WTC11 (cell line): Measurements from ENCODE around the gene TMEM130. TPM values are rescaled to one million over a fixed set of nuclear protein-coding genes. Genes with fewer than 3 reads are reported as not detected.

Source experiments
- ATAC-seq: fragments of 200-7000 bp; cut with Tn5 transposase; 2 replicates; pipeline ENCODE4 v1.10.0; 2021; ENCODE audit warnings: mild to moderate bottlenecking, moderate library complexity
- CTCF ChIA-PET: fragments of 300-600 bp; sonication (Branson Sonifier 250); formaldehyde crosslinking; loops from one replicate; lab custom pipeline; 2021; ENCODE audit warnings: antibody characterized with exemption; lab: Charles Lee
- POLR2A ChIA-PET: fragments of 350-600 bp; sonication (Branson Sonifier 250); formaldehyde crosslinking; loops from one replicate; lab custom pipeline; 2021; ENCODE audit warnings: antibody characterized with exemption; lab: Charles Lee
- DNase-seq: peaks from one replicate; pipeline ENCODE4 v3.0.0; 2021; ENCODE audit warnings: low spot score
- H3K27ac Mint-ChIP-seq: 2 replicates; pipeline ENCODE4 v1.8.0; 2021; ENCODE audit warnings: mixed read lengths
- H3K27me3 Mint-ChIP-seq: 2 replicates; pipeline ENCODE4 v1.8.0; 2021; ENCODE audit warnings: low read depth, mild to moderate bottlenecking, moderate library complexity, mixed read lengths
- H3K36me3 Mint-ChIP-seq: 2 replicates; pipeline ENCODE4 v1.8.0; 2021; ENCODE audit warnings: mixed read lengths
- H3K4me1 Mint-ChIP-seq: 2 replicates; pipeline ENCODE4 v1.8.0; 2022; ENCODE audit warnings: mixed read lengths
- H3K4me3 Mint-ChIP-seq: 2 replicates; pipeline ENCODE4 v1.8.0; 2021; ENCODE audit warnings: mild to moderate bottlenecking, moderate library complexity, mixed read lengths
- H3K9me3 Mint-ChIP-seq: 2 replicates; pipeline ENCODE4 v1.8.0; 2021; ENCODE audit warnings: mixed read lengths
- ATF2 ChIP-seq: sonication (generic); formaldehyde crosslinking; IDR thresholded peaks from 2 replicates; pipeline ENCODE4 v1.8.1; 2022; ENCODE audit warnings: low read depth, missing genetic modification reagents, borderline replicate concordance
- ATF6 ChIP-seq: sonication (generic); formaldehyde crosslinking; IDR thresholded peaks from 2 replicates; pipeline ENCODE4 v1.8.1; 2023; ENCODE audit warnings: mild to moderate bottlenecking, missing genetic modification reagents
- CBFB ChIP-seq: sonication (generic); formaldehyde crosslinking; IDR thresholded peaks from 2 replicates; pipeline ENCODE4 v1.8.1; 2022; ENCODE audit warnings: mild to moderate bottlenecking, low read depth, missing genetic modification reagents
- CREB1 ChIP-seq: sonication (generic); formaldehyde crosslinking; IDR thresholded peaks from 2 replicates; pipeline ENCODE4 v1.8.0; 2023; ENCODE audit warnings: mild to moderate bottlenecking, missing genetic modification reagents
- CREM ChIP-seq: sonication (generic); formaldehyde crosslinking; IDR thresholded peaks from 2 replicates; pipeline ENCODE4 v1.8.1; 2022; ENCODE audit warnings: mild to moderate bottlenecking, missing genetic modification reagents, moderate library complexity
- CTCF ChIP-seq: fragments of 200-600 bp; IDR thresholded peaks from 2 replicates; pipeline ENCODE4 v1.8.0; 2022; ENCODE audit warnings: antibody characterized with exemption
- E2F5 ChIP-seq: sonication (generic); formaldehyde crosslinking; IDR thresholded peaks from 2 replicates; pipeline ENCODE4 v1.8.1; 2022; ENCODE audit warnings: mild to moderate bottlenecking, moderate library complexity, missing genetic modification reagents
- EMX1 ChIP-seq: fragments of 250-450 bp; sonication (Bioruptor Pico); IDR thresholded peaks from 2 replicates; pipeline ENCODE4 v1.8.0; 2021; ENCODE audit warnings: mild to moderate bottlenecking
- FOXP1 ChIP-seq: sonication (generic); formaldehyde crosslinking; IDR thresholded peaks from 2 replicates; pipeline ENCODE4 v1.8.0; 2022; ENCODE audit warnings: missing genetic modification reagents, mild to moderate bottlenecking, moderate library complexity, borderline replicate concordance
- HMGXB4 ChIP-seq: sonication (generic); formaldehyde crosslinking; IDR thresholded peaks from 2 replicates; pipeline ENCODE4 v1.8.1; 2023; ENCODE audit warnings: mild to moderate bottlenecking, moderate library complexity, missing genetic modification reagents
- IRF2 ChIP-seq: sonication (generic); formaldehyde crosslinking; IDR thresholded peaks from 2 replicates; pipeline ENCODE4 v1.8.0; 2022; ENCODE audit warnings: low read depth, missing genetic modification reagents, borderline replicate concordance
- MYBL2 ChIP-seq: sonication (generic); formaldehyde crosslinking; IDR thresholded peaks from 2 replicates; pipeline ENCODE4 v1.8.1; 2023; ENCODE audit warnings: mild to moderate bottlenecking, moderate library complexity, missing genetic modification reagents
- NFATC4 ChIP-seq: fragments of 250-450 bp; sonication (Bioruptor Pico); IDR thresholded peaks from 2 replicates; pipeline ENCODE4 v1.9.0; 2021; ENCODE audit warnings: mild to moderate bottlenecking
- NFE2L1 ChIP-seq: sonication (generic); formaldehyde crosslinking; IDR thresholded peaks from 2 replicates; pipeline ENCODE4 v1.8.1; 2023; ENCODE audit warnings: missing genetic modification reagents
- NFYB ChIP-seq: sonication (generic); formaldehyde crosslinking; conservative IDR thresholded peaks from 2 replicates; pipeline ENCODE4 v1.8.0; 2022; ENCODE audit warnings: low read depth, missing genetic modification reagents
- NR1H2 ChIP-seq: sonication (generic); formaldehyde crosslinking; IDR thresholded peaks from 2 replicates; pipeline ENCODE4 v1.9.0; 2021; ENCODE audit warnings: mild to moderate bottlenecking, moderate library complexity, missing genetic modification reagents
- PRRX2 ChIP-seq: fragments of 250-450 bp; sonication (Bioruptor Pico); IDR thresholded peaks from 2 replicates; pipeline ENCODE4 v1.8.0; 2021; ENCODE audit warnings: mild to moderate bottlenecking
- RELA ChIP-seq: sonication (generic); formaldehyde crosslinking; IDR thresholded peaks from 2 replicates; pipeline ENCODE4 v1.8.1; 2022; ENCODE audit warnings: missing genetic modification reagents, mild to moderate bottlenecking, borderline replicate concordance
- RORB ChIP-seq: fragments of 250-450 bp; sonication (Bioruptor Pico); IDR thresholded peaks from 2 replicates; pipeline ENCODE4 v1.9.0; 2021; ENCODE audit warnings: mild to moderate bottlenecking
- SOX15 ChIP-seq: fragments of 250-450 bp; sonication (Bioruptor Pico); IDR thresholded peaks from 2 replicates; pipeline ENCODE4 v1.9.0; 2021; ENCODE audit warnings: mild to moderate bottlenecking
- TEAD1 ChIP-seq: sonication (generic); formaldehyde crosslinking; IDR thresholded peaks from 2 replicates; pipeline ENCODE4 v1.8.0; 2022; ENCODE audit warnings: mild to moderate bottlenecking, missing genetic modification reagents
- TEAD4 ChIP-seq: sonication (generic); formaldehyde crosslinking; IDR thresholded peaks from 2 replicates; pipeline ENCODE4 v1.8.0; 2022; ENCODE audit warnings: mild to moderate bottlenecking, missing genetic modification reagents
- USF1 ChIP-seq: sonication (generic); formaldehyde crosslinking; IDR thresholded peaks from 2 replicates; pipeline ENCODE4 v1.8.0; 2022; ENCODE audit warnings: mild to moderate bottlenecking, missing genetic modification reagents
- ZBTB21 ChIP-seq: sonication (generic); formaldehyde crosslinking; IDR thresholded peaks from 2 replicates; pipeline ENCODE4 v1.8.1; 2023; ENCODE audit warnings: mild to moderate bottlenecking, missing genetic modification reagents, borderline replicate concordance
- ZBTB43 ChIP-seq: sonication (generic); formaldehyde crosslinking; IDR thresholded peaks from 2 replicates; pipeline ENCODE4 v1.8.1; 2023; ENCODE audit warnings: mild to moderate bottlenecking, missing genetic modification reagents
- ZNF138 ChIP-seq: sonication (generic); formaldehyde crosslinking; conservative IDR thresholded peaks from 2 replicates; pipeline ENCODE4 v1.8.1; 2022; ENCODE audit warnings: mild to moderate bottlenecking, moderate library complexity, missing genetic modification reagents
- ZNF219 ChIP-seq: sonication (generic); formaldehyde crosslinking; IDR thresholded peaks from 2 replicates; pipeline ENCODE4 v1.8.0; 2023; ENCODE audit warnings: missing genetic modification reagents, mild to moderate bottlenecking, borderline replicate concordance
- ZNF232 ChIP-seq: sonication (generic); formaldehyde crosslinking; IDR thresholded peaks from 2 replicates; pipeline ENCODE4 v1.8.0; 2022; ENCODE audit warnings: mild to moderate bottlenecking, missing genetic modification reagents
- total RNA-seq: library from RNA; stranded (reverse); gene quantifications from 3 replicates; pipeline ENCODE4 v1.2.3, GENCODE V29; 2021

TMEM130 gene
- total RNA-seq, 1 experiment from 2014 or later: 3.2 TPM

GRCh38 chr7:98878365-98879197 is 8.8 kb upstream of the TMEM130 start, which contains the start of gene TRRAP:
TSS of gene TRRAP (plus strand) at chr7:98878532. CDS start at chr7:98881151, 2,619 bp downstream.
- no peaks in the 10 kb centered on the region for H3K9me3 Mint-ChIP-seq
- POLR2A ChIA-PET: interaction anchor here (0.6 to 1.1 kb wide), 5 partner anchors 9 to 530 kb away, joined by 3 to 7 read pairs (median 3); partner anchors contain the start of genes BUD31, NPTX2, PDAP1 and TMEM130
- H3K27ac Mint-ChIP-seq: no peak within 1 kb of the TSS
- CTCF ChIA-PET: interaction anchor here (0.6 to 1.5 kb wide), 21 partner anchors 8 to 669 kb away, joined by 3 to 9 read pairs (median 3); partner anchors contain the start of genes BAIAP2L1, BUD31, PDAP1 and TMEM130
- peaks cover 8% of the 10 kb centered on the region for H3K27me3 Mint-ChIP-seq
- H3K4me1 Mint-ChIP-seq: peaks cover 14% of the 10 kb centered on the region
- ATAC-seq (peak; percentile 87), DNase-seq (peak; percentile 80)
- peaks cover 22% of the 10 kb centered on the region for H3K36me3 Mint-ChIP-seq
- peak within 1 kb of the TSS; percentile 81 for H3K4me3 Mint-ChIP-seq
- TF ChIP-seq TEAD4 (peak; percentile 31; the same call in 1 of the 2 replicates), ATF2 (CRISPR knock-in tag) (no peak), RELA (CRISPR knock-in tag) (no peak), HMGXB4 (peak; percentile 99), PRRX2 (no peak), FOXP1 (CRISPR knock-in tag) (peak; percentile 51; the same call in 1 of the 2 replicates), CTCF (peak; percentile 93), IRF2 (CRISPR knock-in tag) (no peak), ZBTB43 (CRISPR knock-in tag) (0 out of 2 replicates have a peak, but pooled peaks have one; percentile 49), CREB1 (no peak), EMX1 (CRISPR knock-in tag) (no peak), NFYB (no peak), RORB (CRISPR knock-in tag) (no peak), CBFB (no peak), TEAD1 (CRISPR knock-in tag) (no peak; the same call in 1 of the 2 replicates), NR1H2 (no peak), NFATC4 (no peak), ATF6 (0 out of 2 replicates have a peak, but pooled peaks have one; percentile 54), ZNF232 (no peak), ZBTB21 (CRISPR knock-in tag) (no peak), SOX15 (CRISPR knock-in tag) (no peak), USF1 (CRISPR knock-in tag) (no peak; the same call in 1 of the 2 replicates), CREM (no peak), E2F5 (no peak), NFE2L1 (CRISPR knock-in tag) (no peak), ZNF138 (CRISPR knock-in tag) (no peak), ZNF219 (CRISPR knock-in tag) (no peak), MYBL2 (no peak)
